ENCODE data around the gene UBASH3B.

The UBASH3B gene

DNA sequence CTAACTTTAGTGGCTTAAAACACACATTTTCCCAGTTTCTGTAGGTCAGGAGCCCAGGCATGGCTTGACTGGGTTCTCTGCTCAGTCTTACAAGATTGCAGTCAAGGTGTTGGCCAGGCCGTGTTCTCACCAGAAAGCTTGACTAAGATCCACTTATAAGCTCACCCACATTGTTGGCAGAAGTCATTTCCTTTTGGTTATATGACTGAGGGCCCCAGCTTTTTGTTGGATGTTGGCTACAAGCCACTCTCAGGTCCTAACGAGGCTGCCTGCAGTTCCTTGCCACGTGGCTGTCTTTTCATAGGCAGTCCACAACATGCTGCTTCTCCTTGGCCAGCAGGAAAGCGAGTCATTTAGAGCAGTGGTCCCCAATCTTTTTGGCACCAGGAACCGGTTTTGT is 103.5 kb downstream of the UBASH3B start:
- no peak for DNase-seq

DNA sequence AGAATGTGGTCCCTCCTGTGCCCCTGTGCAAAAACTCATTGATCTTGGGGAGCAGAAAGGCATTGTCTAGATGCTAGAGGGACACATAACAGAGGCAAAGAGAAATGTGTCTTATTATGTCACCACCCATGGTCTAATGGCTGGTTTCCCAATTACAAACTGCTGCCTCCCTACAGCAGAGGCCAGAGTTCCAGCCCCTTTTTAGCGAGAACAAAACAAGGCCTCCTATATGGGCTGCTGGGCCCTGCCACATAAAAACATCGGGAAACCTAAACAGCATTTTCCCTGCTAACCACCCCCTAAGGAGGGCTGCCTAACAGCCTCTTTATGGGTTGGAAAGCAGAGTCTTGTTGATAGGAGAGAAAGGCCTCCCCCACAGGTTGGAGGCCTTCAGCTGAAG is 107.6 kb downstream of the UBASH3B start:
- DNase-seq = no peak

DNA sequence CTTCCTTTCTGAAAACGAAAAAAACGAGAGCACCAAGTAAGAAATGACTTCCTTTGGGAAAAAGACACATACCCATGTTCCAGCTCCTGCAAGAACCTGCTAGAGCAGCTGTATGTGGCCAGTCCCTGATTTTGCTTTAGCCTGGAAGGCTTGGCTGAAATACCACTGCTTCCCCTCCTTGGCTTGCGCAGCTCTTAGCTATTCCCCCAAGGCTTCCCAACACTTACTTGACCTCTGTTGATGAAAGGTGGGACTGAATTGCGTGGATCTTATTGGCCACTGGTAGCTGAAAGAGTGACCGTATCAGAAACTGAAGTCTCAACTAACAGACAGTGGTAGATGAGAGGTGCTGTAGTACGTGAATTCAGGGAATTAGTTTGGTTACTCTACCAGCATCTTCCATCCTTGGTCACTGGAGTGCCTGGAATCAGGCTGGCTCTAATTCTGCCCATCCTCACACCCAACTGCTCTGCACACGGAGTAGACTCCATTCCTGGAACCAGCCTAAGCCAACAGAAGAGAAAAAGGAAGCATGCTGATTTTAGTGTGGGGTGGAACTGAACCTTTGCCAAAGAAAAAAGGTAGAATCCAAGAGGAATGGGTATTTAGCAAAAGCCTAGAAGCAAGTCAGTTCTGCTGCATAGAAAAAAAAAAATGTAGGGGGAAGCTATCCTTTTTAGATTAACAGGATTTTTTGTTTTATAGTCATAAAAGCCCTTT is 109.0 kb downstream of the UBASH3B start:
- DNase-seq = no peak

DNA sequence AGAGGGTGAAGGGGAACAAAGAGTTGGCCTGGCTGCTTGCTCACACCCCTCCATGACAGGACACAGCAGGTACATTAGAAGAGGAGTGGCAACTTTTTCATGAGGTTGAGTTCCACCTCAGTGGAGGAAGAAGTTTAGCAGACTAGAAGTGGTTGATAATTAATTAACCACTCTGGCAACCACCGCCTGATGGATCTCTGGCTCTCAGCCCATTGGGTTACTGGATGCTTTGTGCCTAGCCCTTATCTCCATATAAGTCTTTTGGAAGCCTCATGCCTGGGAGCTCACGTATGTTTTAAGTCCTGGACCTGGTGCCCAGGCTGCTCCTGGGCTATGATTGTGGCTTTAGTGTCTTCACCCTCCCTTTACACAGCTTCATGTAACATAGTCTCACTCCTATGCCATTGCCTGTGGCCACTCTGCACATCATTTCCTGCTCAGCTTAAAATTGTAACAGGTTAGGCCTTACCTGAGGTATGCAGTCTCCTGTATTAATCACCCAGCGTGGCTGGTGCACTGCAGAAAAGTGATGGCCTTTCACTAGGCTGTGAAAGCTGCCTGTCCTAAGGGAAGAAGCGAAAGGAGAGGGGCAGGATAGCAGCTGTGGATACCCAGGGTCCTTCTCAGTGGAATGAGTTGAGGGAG is 110.1 kb downstream of the UBASH3B start:
- no peak for DNase-seq

DNA sequence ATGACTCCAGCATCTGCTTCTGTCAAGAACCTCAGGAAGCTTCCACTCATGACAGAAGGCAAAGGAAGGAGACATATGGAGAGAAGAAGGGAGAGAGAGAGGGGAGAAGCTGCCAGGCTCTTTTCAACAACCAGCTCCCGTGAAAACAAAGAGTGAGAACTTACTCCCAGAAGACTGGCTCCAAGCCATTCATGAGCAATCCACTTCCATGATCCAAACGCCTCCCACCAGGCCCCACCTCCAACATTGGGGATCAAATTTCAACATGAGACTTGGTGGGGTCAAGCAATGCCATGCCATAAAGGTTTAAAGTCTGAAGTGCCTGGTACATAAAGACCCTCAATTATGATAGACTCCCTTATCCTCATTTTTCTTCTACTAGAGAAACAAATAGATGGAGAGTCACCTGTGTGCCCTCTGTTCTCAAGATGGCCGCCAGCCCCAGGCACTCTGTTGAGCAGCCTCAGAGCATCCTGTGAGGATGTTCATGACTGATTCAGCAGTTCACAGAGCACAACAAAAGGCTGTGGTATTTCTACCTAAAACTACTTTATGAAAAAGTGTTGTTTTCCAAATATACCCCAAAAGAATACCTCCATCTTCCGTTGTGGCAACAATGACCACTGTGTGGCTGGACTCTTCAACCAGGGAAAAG is 113.7 kb downstream of the UBASH3B start:
- DNase-seq = no peak

DNA sequence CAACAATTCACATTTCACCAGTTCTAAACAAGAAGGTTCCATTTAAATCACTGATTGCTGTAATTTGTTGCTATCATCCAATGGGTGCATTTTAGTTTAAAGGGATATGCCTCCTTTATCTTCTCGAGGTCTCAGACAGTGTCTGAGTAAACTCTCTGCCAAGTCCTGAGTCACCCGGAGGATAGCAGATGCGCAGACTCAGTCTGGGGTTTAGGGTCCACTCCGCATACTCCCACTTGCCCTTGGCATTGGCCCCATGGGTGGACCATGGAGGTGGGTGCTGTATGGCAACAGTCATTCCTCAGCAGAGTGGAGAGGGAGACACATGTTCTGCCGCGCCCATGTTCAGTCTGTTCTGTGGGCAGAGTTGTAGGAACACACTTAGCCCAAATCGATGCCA is 117.4 kb downstream of the UBASH3B start:
- DNase-seq = no peak

DNA sequence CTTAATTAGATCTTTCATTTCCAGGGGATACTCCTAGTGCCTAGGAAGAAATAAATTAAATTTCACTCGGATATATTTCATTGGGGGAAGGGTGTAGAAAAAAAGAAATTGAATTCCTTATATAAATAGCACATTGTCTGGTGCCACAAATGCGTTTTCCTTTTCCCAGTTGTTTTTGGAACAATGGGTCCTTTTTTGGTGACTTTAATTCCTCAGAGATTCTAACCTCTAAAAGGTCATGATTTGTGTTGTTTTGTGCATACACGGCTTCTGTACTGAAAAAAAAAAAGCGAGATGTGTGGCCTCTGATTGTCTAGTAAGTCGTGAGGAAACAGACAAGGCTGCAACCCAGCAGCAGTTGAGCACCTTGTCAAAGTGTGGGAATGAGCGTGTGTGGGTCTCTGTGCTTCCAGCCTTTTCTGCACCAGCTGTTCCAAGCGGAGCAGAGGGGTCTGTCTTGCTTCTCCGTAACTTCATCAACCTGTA is 118.3 kb downstream of the UBASH3B start:
- DNase-seq = no peak

DNA sequence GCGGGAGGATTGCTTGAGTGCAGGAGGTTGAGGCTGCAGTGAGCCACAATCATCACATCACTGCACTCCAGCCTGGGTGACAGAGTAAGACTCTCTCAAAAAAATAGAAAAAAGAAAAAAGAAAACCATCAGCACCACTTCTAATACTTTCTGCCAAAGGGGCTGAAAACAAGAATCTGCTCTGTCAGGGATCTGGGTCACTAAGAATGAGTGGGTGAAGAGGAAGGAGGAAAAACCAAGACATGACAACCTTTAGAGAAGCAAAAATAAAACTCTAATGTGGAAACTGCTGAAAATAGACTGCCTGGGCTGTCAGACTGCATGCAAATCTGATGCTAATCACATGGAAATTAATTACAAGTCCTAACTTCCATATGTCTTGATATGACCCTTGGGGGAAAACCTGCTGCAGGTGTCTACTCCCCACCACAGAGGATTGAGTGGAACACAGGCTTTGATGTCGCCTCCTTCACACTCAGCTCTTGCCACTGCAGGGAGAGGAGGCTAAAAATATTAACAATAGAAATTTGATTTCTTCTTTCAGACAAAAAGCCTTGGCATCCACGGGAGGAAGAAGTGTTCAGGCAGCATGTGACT is 120.3 kb downstream of the UBASH3B start:
- DNase-seq = no peak

DNA sequence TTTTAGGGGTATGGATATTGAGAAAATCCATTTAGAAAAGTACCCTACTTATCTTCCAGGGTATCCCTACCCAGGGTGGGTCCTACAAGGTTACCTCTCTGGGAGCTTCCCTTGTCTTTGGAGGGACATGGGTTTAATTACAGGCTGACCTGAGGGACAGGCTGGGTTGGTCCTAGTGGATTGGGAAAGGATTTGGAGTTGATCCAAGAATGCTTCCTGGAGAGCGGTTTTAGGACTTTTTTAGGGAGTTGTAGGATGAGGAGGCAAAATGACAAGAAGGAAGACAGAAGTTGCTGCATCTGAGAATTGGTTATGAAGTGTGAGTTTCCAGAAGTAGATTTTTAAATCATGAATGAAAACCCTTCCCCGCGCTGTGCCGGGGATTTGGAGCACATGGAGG is 121.0 kb downstream of the UBASH3B start:
- no peak for DNase-seq

DNA sequence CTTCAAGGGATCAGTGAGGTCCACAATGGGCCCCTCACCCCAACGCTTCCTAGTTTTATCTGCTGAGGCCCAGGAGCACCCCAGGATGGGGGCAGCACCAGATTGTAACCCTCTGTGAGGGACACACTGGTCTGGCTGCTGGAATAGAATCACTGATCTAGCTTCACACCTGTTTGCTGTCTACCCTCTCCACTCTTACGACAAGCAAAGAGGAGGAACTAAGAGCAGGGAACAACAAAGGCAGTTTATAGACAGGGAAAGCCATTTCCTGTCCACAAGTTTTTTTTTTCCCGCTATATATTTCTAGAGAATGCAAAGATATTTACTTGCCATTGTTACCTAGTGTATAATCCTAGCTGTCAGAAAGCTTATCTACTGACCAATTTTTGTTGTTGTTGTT is 121.8 kb downstream of the UBASH3B start:
- DNase-seq = no peak

DNA sequence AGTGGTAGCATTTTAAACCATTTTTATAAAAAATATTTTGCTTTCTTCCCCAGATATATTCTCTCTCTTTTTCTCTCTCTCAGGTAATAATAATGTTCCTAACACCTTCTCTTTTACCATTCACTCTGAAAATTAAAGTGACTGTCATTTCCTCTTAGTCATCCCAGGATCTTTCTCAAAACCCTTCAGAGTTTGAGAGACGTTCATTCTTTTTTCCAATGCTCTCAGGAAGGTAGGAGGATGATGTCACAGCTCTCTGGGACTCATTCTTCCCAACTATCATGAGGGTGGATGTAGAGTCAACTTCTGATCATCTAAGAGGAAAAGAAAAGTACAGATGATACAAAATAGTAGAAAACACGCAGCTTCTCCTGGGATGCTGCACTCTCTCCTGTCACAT is 122.6 kb downstream of the UBASH3B start:
- DNase-seq = no peak

DNA sequence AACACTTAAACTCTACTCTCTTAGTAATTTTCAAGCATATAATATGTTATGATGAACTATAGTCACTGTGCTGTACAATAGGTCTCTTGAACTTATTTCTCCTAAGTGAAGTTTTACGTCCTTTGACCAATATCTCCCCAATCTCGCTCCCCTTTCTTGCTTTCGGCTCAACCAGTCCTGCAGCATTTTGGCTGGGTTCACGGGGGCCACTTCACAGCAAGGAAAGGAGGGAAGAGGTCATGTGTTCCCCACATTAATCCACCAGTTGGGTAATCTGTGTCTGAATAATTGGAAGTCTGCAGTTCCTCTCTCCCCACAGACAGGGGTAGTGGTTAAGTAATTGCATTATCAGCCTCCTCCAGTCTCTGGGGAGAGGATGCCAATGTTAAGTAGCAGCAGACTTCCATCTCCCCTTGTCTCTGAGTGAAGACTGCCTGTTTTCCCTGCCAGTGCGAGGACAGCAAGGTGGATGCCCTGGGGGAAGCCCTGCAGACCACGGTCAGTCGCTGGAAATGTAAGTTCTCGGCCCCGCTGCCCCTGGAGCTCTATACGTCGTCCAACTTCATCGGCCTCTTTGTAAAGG is 123.6 kb downstream of the UBASH3B start:
- DNase-seq = no peak

DNA sequence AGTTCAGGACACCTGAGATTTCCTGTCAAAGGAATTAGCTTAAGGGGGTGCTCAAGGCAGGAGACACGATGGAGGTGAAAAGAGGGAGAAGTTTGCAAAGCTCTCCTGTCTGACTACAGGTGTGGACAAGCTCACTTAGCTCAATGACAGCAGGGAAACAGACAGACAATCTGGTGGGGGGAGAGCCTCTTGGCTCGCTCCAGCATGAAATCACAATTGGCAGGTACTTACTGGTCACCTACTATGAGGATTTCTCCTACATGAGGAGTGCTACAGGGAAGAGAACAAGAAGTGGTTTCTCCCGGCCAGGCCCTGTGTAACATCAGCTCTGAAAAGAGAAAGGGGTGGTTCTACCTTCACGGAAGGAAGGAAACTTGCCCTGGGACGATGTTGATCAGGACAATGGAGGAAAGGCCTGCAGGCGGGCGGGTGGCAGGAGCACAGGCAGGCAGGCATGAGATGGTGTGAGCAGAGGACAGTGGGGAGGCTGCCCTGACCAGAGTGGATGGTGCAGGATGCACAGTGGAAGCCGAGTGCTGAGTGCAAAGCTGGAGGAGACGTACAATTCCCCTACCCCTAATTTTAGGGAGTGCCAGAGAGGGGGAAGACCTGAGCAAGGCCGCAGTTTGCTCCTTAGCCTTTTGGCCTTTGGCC is 124.9 kb downstream of the UBASH3B start:
- no peak for DNase-seq

DNA sequence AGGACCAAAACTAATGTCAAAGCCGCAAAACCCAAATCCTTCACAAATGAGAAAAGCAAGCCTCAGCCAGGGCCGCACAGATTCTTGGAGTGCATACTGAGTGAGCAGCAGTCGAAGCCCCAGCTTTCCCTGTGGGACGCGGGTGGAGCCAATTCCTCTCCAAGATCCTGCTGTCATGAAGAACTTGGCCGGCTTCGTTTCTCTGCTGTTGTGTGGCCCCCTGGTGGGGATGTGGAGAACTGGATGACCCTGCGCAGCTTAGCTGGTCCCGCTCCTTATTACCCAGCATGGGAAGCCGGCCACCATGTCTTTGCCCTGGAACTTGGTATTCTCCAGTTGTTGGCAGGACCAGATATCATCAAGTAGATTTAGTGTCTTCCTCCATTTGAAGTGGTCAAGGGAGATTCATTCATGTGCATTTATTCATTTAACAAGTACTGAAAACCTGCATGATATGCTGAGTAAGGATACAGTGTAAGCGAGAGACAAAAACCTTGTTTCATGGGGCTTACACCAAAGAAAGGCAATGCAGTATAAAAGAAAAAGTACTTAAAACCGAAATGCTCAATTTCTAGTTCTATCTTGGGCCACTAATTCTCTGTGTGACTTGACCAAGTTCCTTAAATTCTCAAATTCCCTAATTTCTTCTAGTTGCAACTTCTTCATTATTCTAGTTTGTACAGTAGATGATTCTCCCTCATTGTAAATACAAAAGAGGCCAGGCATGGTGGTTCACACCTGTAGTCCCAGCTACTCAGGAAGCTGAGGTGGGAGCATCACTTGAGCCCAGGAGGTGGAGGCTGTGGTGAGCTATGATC is 126.1 kb downstream of the UBASH3B start:
- DNase-seq = peak; percentile 7

DNA sequence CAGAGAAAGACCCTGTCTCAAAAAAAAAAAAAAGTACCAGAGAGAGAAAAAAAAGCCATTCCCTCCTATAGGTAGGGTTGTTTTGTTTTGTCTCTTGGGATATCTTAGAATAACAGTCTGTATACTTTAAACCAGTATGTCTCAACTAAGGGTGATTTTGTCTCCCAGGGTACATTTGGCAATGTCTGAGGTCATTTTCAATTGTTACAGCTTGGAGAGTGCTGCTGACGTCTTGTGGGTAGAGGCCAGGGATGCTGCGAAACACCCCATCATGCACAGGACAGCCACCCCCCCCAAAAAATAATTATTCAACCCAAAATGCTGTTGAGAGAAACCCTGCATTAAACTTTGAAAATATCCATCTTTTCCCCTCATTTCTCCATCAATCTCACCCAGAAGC is 126.7 kb downstream of the UBASH3B start:
- DNase-seq = no peak

DNA sequence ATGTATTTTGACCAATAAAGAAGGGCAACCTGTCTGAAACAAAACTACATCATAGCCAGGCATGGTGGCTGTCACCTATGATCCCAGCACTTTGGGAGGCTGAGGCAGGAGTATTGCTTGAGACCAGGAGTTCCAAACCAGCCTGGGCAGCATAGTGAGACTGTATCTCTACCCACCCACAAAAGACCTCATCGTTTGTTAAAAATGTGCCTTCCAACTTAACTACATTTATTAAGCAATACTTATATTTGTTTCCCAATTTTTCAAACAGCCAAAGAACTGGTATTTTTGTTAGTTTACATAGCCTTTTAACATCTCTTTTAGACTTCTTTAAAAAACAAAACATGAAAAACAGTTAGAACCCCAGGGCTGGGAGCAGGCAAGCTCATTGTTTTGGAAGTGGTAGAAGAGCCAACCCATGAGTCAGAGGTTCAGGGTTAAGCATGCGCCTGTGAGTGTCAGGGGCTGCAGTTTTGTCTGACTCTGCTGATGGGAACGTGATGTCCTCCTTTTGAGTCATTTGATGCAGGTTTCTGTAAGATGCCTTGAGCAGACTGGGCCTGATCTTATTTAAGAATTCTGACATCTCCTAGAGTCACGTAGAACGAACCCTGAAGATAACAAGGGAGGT is 128.9 kb downstream of the UBASH3B start:
- no peak for DNase-seq

DNA sequence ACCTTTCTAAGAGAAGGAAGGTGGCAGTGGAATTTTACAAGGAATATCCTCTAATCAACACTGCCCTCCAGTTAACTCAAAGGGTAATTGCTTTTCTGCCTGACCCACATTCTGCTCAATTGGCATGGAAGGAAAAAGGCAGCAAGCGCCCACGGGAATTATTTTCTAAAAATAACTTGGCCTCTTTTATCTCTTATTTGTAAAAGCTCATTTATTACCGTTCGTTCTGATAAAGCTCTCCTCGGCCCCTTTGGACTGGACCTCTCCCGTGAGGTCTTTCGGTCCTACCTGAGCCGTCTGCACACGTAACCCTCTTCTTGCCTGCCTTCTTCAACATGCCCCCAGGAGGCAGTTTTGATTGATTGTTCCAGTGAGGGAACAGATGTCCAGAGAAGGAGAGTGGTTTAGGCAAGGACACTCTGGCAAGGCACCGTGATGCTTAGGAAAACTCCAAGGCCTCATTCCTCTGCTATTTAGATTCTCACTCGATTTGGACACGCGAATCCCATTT is 129.6 kb downstream of the UBASH3B start:
- DNase-seq = no peak

DNA sequence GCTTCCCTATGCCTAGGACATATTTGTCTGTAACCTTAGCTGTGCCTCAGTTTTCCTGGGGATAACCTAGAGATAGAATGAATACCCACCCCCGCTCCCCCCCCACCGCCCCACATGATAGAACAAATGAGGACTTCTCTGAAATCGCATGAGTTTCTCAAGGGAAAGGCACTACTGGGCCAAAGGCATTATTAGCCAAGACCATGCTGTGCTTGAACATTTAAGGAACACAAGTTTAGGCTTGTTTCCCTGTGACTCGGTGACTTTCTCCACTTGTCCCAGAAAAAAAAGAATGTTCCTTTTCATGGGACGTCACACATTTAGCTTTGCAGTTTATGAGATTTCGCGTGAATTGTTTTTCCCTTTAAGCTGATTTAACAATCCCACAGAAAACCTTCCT is 131.4 kb downstream of the UBASH3B start:
- no peak for DNase-seq

DNA sequence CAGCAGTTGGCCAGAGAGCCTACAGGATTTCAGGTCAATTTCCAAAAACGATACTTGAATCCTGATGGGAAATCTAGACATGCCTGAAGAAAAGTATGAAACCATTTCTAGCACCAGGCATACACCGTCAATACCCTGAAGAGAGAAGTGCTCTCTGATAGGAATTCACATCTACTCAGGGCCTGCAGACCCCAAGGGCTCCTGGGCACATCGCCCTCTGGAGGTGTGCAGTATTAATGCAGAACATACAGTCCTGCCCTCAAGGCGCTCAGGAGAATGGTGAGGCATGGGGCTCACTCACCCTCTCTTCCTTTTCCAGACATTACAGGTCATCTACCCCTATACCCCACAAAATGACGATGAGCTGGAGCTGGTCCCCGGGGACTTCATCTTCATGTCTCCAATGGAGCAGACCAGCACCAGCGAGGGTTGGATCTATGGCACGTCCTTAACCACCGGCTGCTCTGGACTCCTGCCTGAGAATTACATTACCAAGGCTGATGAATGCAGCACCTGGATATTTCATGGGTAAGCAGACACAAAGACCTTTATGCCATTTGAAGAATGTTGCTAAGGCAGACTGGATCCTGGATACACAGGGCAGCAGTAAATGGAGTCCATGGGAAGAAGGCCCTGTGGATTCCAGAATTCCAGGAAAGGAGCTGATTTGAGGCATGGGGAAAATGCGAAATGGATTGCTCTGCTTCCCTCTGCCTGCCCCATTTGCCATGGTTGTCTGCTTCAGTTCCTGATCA is 133.4 kb downstream of the UBASH3B start:
- no peak for DNase-seq

DNA sequence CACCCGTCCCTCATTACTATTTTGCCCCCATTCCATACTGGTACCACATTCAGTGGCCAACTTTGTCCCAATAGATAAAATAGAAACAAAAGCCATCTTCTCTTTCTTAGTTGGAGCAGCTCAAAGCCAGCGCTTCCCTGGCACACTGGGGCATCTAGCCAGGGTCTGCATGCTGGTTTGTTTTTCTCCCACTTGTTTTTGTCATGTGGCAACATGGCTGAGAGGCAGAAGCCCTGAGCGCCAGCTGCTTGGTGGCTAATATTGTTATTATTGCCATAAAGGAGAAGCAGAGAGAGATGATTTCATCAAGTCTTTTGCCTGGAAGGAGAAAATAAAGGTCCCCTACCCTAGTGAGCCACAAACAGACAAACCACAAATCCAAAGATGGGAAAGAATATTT is 134.4 kb downstream of the UBASH3B start:
- DNase-seq = no peak

DNA sequence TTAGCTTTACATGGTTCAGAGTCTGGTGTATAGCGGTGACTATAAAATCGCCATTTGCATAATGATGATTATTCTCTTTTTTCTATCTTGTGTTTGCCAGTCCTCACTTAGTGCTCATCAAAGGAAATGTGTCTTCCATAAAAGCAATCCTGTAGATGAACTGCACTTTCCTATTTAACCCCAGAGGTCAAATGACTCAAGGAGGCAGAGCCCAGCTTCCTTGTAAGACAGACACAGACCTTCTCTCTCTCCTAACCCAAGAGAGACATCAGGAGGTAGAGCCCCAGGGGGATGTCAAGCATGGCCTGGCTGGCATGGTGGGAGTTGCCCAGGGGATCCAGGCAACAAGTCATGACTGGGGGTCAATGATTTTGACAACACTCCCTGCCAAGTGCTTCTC is 135.9 kb downstream of the UBASH3B start:
- no peak for DNase-seq
